ENCODE data around the gene OLFML2B. TPM values are rescaled to one million over a fixed set of nuclear protein-coding genes. Genes with fewer than 3 reads are reported as not detected.

Gene OLFML2B
- total and polyA plus RNA-seq, 8 donors, result 0.19 to 12.5 (median 0.47) TPM

- no peak for ATAC-seq
- no peak for DNase-seq
- Histone ChIP-seq H3K9me3 (no peaks in the 10 kb centered on the region), H3K36me3 (no peaks in the 10 kb centered on the region), H3K4me3 (peak overlapping the region; percentile 30 to 63 (median 40)), H3K4me1 (peaks cover 0 to 7% (median 0%) of the 10 kb centered on the region in 3 donors), H3K27me3 (peaks cover 0 to 13% (median 2%) of the 10 kb centered on the region in 4 donors), H3K27ac (peak overlapping the region in 1 of 4 donors; percentile 15)
- FAIRE-seq, result no peak
- no peak for TF ChIP-seq CTCF (IDR thresholded peaks at IDR 0.05)
- 30 to 36% methylated on average over 20 of the region's 20 CpGs for WGBS, 2 donors
- intact Hi-C loops (cut with DNase I), result no loop called here
Observed at GRCh38 chr1:162023181-162023546, 505 bp downstream of the OLFML2B start.

- DNase-seq (no peak), ATAC-seq (no peak), FAIRE-seq (no peak)
- TF ChIP-seq CTCF (IDR thresholded peaks at IDR 0.05), result no peak
- intact Hi-C loops (cut with DNase I), result no loop called here
- no peaks in the 10 kb centered on the region for H3K9me3 ChIP-seq
- H3K27ac ChIP-seq, result no peak overlapping the region
- WGBS, 2 donors, result 84 to 85% methylated on average over 9 of the region's 9 CpGs
- H3K4me1 ChIP-seq, result peaks cover 0 to 7% (median 0%) of the 10 kb centered on the region in 3 donors
- no peaks in the 10 kb centered on the region for H3K36me3 ChIP-seq
- peaks cover 0 to 13% (median 0%) of the 10 kb centered on the region in 4 donors for H3K27me3 ChIP-seq
- no peak overlapping the region for H3K4me3 ChIP-seq
Observed at GRCh38 chr1:162022626-162023025, 1.0 kb downstream of the OLFML2B start.

GRCh38 chr1:162021124-162021523 is 2.5 kb downstream of the OLFML2B start:
- TF ChIP-seq CTCF (IDR thresholded peaks at IDR 0.05), result no peak
- DNase-seq (no peak), ATAC-seq (no peak), FAIRE-seq (no peak)
- H3K4me3 ChIP-seq, result no peak overlapping the region
- no peaks in the 10 kb centered on the region for H3K9me3 ChIP-seq
- H3K27ac ChIP-seq, result no peak overlapping the region
- H3K27me3 ChIP-seq, result peaks cover 0 to 7% (median 0%) of the 10 kb centered on the region in 4 donors
- intact Hi-C loops (cut with DNase I), result no loop called here
- H3K4me1 ChIP-seq, result peaks cover 0 to 7% (median 0%) of the 10 kb centered on the region in 3 donors
- 93 to 95% methylated on average over 4 of the region's 4 CpGs for WGBS, 2 donors
- no peaks in the 10 kb centered on the region for H3K36me3 ChIP-seq

GRCh38 chr1:162020150-162020549 is 3.5 kb downstream of the OLFML2B start:
- ATAC-seq, result no peak
- peaks cover 0 to 4% (median 0%) of the 10 kb centered on the region in 4 donors for H3K27me3 ChIP-seq
- intact Hi-C loops (cut with DNase I), result no loop called here
- 40% methylated on average over 2 of the region's 2 CpGs for WGBS, 2 donors
- no peak overlapping the region for H3K27ac ChIP-seq
- no peak for TF ChIP-seq CTCF (IDR thresholded peaks at IDR 0.05)
- no peaks in the 10 kb centered on the region for H3K9me3 ChIP-seq
- H3K4me1 ChIP-seq, result peaks cover 0 to 7% (median 0%) of the 10 kb centered on the region in 3 donors
- FAIRE-seq, result no peak
- no peak overlapping the region for H3K4me3 ChIP-seq
- H3K36me3 ChIP-seq, result no peaks in the 10 kb centered on the region
- no peak for DNase-seq

- FAIRE-seq, result no peak
- no peak for TF ChIP-seq CTCF (IDR thresholded peaks at IDR 0.05)
- WGBS, 2 donors, result 81 to 92% methylated on average over 3 of the region's 3 CpGs
- Histone ChIP-seq H3K9me3 (no peaks in the 10 kb centered on the region), H3K27me3 (no peaks in the 10 kb centered on the region), H3K4me1 (peaks cover 0 to 5% (median 0%) of the 10 kb centered on the region in 3 donors), H3K27ac (no peak overlapping the region), H3K36me3 (no peaks in the 10 kb centered on the region), H3K4me3 (no peak overlapping the region)
- intact Hi-C loops (cut with DNase I), result no loop called here
- no peak for DNase-seq
- no peak for ATAC-seq
Observed at GRCh38 chr1:162019446-162019845, 4.2 kb downstream of the OLFML2B start.
